ENCODE data around the gene ALDH9A1. TPM values are rescaled to one million over a fixed set of nuclear protein-coding genes. Genes with fewer than 3 reads are reported as not detected.
"Not testable (repeated sequence)": the region's sequence is repeated elsewhere in the genome, so short reads cannot be mapped to it uniquely, and the experiment has no call there.

ALDH9A1 gene
- total RNA-seq, 1 donor from 2014 or later: 58.0 TPM

DNA sequence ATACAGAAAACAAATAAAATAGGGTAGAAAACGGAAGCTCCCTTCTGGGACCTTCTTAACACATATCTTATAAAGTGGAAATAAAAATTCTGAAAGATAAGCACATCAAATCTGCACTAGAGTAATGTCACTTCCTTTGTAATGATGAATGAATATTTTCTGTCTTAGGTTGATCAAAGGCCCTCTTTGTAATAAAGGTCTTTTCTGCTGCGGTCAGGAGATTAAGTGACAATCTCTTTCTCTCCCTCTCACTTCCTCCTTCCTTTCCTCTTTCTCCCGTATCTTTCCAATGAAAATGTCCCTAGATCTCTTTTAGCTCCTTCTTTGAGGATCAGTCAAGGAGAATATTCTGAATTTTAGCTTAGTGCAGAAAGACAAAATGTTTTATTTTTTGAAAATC is 36.5 kb upstream of the ALDH9A1 start:
- H3K4me1 ChIP-seq: no peaks in the 10 kb centered on the region
- intact Hi-C loops (cut with DNase I): no loop called here
- H3K27me3 ChIP-seq: no peaks in the 10 kb centered on the region
- no peak overlapping the region for H3K4me3 ChIP-seq
- no peaks in the 10 kb centered on the region for H3K9me3 ChIP-seq
- peaks cover 14 to 29% of the 10 kb centered on the region in 2 donors for H3K36me3 ChIP-seq
- no peak for DNase-seq (ENCODE audit: low spot score in 2 of 2)
- H3K27ac ChIP-seq: no peak overlapping the region
- TF ChIP-seq, protein P1, sequence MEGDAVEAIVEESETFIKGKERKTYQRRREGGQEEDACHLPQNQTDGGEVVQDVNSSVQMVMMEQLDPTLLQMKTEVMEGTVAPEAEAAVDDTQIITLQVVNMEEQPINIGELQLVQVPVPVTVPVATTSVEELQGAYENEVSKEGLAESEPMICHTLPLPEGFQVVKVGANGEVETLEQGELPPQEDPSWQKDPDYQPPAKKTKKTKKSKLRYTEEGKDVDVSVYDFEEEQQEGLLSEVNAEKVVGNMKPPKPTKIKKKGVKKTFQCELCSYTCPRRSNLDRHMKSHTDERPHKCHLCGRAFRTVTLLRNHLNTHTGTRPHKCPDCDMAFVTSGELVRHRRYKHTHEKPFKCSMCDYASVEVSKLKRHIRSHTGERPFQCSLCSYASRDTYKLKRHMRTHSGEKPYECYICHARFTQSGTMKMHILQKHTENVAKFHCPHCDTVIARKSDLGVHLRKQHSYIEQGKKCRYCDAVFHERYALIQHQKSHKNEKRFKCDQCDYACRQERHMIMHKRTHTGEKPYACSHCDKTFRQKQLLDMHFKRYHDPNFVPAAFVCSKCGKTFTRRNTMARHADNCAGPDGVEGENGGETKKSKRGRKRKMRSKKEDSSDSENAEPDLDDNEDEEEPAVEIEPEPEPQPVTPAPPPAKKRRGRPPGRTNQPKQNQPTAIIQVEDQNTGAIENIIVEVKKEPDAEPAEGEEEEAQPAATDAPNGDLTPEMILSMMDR (IDR thresholded peaks at IDR 0.05): no peak

DNA sequence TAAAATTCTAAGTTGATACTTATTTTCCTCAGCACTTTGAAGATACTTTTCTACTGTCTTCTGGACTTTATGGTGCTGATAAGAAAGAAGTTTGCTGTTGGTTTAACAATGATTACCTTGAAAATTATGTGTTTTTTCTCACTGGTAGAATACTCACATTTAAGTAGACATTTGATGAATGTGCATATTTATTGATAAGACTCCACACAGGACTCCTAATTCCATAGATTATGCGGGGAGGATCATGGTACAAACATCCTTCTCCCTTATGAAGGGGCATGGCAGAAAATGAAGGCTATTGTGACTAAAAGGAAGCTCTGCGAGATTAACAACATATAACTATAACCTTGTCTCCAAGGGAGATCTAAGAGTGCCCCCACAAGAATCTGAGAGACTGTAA is 28.5 kb upstream of the ALDH9A1 start:
- H3K36me3 ChIP-seq: peaks cover 15 to 33% of the 10 kb centered on the region in 2 donors
- TF ChIP-seq, protein P1 (IDR thresholded peaks at IDR 0.05): no peak
- no peaks in the 10 kb centered on the region for H3K9me3 ChIP-seq
- DNase-seq (ENCODE audit: low spot score in 2 of 2): no peak
- H3K27me3 ChIP-seq: no peaks in the 10 kb centered on the region
- H3K4me3 ChIP-seq: no peak overlapping the region
- no peaks in the 10 kb centered on the region for H3K4me1 ChIP-seq
- H3K27ac ChIP-seq: no peak overlapping the region
- intact Hi-C loops (cut with DNase I): no loop called here

DNA sequence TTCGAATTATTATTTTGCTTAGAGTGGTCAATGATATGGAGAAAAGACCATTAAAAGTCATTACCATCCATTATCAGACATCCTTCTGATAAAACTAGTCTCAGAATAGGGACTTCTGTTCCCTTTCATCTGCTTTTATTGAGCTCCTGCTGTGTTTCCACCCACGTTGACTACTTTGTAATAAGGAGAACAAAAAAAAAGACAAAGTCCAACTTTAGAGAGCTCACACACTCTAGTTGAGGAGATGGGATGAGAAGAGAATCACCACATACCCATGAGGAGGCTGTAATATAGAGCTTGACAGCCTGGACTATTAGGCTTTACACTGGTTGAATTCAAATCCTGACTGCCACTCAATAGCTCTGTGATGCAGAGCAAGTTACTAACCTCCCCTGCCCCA is 27.8 kb upstream of the ALDH9A1 start:
- intact Hi-C loops (cut with DNase I): no loop called here
- peaks cover 12 to 33% of the 10 kb centered on the region in 2 donors for H3K36me3 ChIP-seq
- DNase-seq (ENCODE audit: low spot score in 2 of 2): no peak
- no peak overlapping the region for H3K4me3 ChIP-seq
- TF ChIP-seq, protein P1 (IDR thresholded peaks at IDR 0.05): no peak
- no peaks in the 10 kb centered on the region for H3K27me3 ChIP-seq
- no peaks in the 10 kb centered on the region for H3K9me3 ChIP-seq
- H3K27ac ChIP-seq: no peak overlapping the region
- H3K4me1 ChIP-seq: no peaks in the 10 kb centered on the region

DNA sequence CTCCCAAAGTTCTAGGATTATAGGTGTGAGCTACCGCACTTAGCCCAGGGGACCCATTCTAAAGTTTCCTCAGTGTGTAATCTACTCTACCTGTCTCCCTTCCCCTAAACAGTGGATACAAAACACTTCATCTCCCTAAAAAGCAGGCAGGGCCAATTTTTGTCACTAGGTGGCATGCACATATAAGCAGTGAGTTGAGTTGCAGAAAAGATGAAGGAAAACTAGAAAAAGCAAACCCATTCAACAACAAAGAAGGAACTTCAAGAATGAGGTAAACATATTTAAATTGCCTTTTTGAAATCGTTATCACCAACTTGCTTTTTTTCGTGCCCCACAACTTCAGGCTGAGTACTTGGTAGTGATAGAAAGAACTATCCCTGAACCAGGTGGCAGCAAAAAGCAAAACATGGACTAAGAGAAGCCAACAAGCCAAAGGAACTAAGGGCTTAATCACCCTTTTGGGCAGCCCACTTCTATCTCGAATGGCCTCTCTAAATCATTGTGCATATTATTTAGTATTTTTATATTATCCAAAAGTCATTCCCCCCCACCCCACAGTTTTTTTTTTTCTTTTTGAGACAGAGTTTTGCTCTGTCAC is 19.7 kb upstream of the ALDH9A1 start:
- H3K4me3 ChIP-seq: no peak overlapping the region
- TF ChIP-seq, protein P1 (IDR thresholded peaks at IDR 0.05): peak in 2 of 3 experiments; percentile 21 to 54
- no peaks in the 10 kb centered on the region for H3K27me3 ChIP-seq
- H3K36me3 ChIP-seq: no peaks in the 10 kb centered on the region
- H3K27ac ChIP-seq: no peak overlapping the region
- H3K9me3 ChIP-seq: no peaks in the 10 kb centered on the region
- intact Hi-C loops (cut with DNase I): loop anchor here (2.0 kb wide), 1 partner anchor 197 kb away; no protein-coding TSS in a partner anchor
- DNase-seq (ENCODE audit: low spot score in 2 of 2): no peak
- no peaks in the 10 kb centered on the region for H3K4me1 ChIP-seq

DNA sequence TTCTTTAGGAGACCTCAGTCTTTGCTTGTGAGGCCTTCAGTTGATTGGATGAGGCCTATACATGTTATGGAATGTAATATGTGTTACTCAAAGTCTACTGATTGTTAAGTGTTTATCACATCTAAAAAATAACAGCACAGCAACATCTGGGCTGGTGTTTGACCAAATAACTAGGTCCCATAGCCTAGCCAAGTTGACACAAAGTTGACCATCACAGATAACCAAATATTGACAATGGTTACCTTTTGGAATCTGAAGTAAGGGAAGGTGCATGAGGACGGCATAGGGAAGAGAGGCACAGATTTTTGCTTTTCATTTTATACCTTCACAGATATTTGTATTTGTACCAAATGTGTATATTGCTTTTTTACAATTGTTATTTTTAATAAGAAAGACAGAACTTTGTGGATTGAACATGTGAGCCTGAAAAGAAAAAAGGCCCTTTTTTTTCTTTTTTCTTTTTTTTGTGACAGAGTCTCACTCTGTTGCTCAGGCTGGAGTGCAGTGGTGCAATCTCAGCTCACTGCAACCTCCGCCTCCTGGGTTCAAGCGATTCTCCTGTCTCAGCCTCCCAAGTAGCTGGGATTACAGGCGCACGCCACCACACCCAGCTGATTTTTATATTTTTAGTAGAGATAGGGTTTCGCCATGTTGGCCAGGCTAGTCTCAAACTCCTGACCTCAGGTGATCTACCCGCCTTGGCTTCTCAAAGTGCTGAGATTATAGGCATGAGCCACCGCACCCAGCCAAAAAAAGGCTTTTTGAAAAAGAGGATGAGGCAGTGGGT is 18.1 kb upstream of the ALDH9A1 start:
- intact Hi-C loops (cut with DNase I); H3K4me1 ChIP-seq; H3K36me3 ChIP-seq; H3K9me3 ChIP-seq; H3K4me3 ChIP-seq; H3K27ac ChIP-seq; H3K27me3 ChIP-seq; DNase-seq (ENCODE audit: low spot score in 2 of 2): not testable (repeated sequence)

DNA sequence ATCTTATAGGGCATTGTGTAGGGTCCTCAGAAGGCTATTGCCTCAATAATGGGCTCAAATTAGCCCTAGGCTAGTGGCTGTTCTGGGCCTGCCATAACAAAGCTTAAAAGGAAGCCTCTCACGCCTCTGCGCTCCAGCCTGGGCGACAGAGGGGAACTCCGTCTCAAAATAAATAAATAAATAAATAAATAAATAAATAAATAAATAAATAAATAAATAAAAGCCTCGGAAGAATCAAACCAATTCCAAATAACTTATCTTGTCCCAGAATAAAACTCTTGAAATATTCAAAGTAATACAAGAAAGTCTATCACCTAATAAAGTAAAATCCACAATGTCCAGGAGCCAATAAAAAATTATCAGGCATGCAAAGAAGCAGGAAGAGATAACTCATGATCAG is 14.4 kb upstream of the ALDH9A1 start:
- TF ChIP-seq, protein P1 (IDR thresholded peaks at IDR 0.05): no peak

More for the DNA sequence above, 14.4 kb upstream of the ALDH9A1 start:
- Histone ChIP-seq H3K36me3 (no peaks in the 10 kb centered on the region), H3K27me3 (no peaks in the 10 kb centered on the region), H3K4me3 (no peak overlapping the region), H3K4me1 (no peaks in the 10 kb centered on the region), H3K9me3 (no peaks in the 10 kb centered on the region), H3K27ac (no peak overlapping the region)
- DNase-seq (ENCODE audit: low spot score in 2 of 2): no peak
- intact Hi-C loops (cut with DNase I): no loop called here

All from ascending aorta (tissue), 2 donors.